T-helper 1 cell treated with Interleukin-12 subunit alpha and Interleukin-12 subunit beta and Interleukin-4 antibody, amounts not matched to agents 30 ng/mL and 1 ng/mL, for 36 hours (primary cell): ENCODE measurements around the gene IL1RAP. TPM values are rescaled to one million over a fixed set of nuclear protein-coding genes. Genes with fewer than 3 reads are reported as not detected.

Experiments used
- intact Hi-C: fragments of 100-400 bp; cut with micrococcal nuclease; formaldehyde crosslinking; loops from one replicate; pipeline ENCODE4 v1.15.1; 2024
- total RNA-seq: library from RNA; stranded (reverse); gene quantifications from 2 replicates; pipeline ENCODE4 v1.2.3, GENCODE V29; 2022

IL1RAP gene
- total RNA-seq, 1 donor from 2014 or later = 17.6 TPM

DNA sequence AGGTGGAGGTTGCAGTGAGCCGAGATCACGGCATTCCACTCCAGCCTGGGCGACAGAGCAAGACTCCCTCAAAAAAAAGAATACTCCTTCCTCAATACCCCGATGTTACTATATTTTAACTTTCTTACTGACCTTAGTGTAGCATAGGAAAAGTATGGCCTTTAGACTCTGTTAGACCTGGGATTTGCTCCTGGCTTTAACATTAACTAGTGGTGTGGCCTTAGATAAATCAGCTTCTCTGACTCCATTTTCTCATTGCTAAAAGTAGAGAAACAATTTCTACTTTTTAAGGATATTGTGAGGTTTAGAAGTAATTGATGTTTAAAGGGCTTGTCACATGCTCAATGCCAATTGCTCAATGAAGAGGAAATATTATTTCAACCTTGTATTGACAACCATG is 7.6 kb upstream of the IL1RAP start:
- intact Hi-C loops = no loop called here

DNA sequence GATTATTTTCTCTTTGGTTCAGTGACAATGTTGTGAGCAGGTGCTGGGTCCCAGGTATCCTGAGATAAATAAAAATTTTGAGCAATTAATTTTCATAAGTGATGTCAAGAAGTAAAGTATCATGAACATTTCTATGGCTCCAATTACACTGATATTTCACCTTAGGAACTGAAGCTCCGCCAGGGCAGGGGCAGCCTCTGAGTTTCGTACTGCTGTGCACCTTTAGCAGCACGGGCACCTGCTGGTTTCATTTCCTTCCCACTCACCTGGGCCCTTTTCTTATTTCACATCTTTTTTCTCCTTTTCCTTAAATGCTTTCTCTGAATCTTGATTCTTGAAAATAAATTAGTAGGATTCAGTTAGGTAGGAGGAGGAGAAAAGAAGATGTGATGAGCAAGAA is 1.2 kb upstream of the IL1RAP start:
- intact Hi-C loops = loop anchor here (1.0 to 10.0 kb wide), 6 partner anchors 54 to 1380 kb away; no protein-coding TSS in a partner anchor

DNA sequence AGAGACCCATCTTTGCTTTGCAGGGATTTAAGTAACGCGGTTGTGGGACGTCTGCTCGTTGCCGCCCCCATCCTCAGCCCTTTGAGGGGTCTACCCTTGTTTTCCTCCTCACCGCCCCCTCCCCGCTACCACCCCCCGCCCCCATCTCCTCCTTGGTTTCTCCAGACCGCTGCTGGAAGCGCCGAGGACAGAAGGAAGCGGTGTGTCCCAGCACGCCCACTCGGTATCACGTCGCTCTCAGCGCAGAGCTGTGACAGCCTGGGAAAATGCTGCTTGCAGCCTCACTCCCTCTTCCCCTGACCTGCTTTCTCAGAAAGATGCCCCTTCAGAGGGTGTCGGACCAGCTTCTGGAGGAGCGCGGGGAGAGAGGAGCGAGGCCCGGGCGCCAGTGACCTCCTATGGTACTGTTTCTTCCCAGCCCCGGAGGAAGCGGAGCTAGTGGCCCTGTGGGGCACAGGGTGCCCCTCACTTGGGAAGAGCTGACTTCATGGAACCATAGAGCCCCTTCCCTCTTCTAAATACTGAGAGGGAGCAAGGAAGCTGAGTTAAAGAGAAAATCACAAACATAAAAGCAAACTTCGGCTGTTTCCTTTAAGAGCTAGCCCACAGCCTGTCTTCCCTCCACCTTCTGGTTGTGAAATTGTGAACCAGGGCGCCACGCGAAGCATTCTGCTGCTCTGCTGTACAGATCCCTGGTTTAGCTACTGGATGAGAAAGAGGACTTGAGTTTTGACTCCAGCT is 698 bp downstream of the IL1RAP start:
- intact Hi-C loops = loop anchor here (1.0 to 10.0 kb wide), 6 partner anchors 103 to 1726 kb away; partner anchors contain the start of gene GMNC

DNA sequence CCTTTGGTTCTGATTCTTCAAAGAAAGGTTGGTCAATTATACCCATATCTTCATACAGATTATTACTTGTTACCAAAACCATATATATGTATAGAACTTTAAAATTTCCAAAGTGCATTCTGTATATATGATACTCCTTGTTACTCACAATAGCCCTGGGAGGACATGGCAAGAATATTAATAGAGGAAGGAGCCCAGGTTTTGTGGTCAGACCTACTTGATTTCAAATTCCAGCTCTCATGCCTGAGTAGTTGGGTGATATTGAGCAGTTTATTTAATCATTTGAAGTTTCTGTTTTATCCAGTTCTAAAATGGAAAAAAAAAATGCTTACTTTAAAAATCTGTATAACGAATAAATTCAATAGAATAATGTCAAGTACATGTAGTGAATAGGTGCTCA is 2.5 kb downstream of the IL1RAP start:
- intact Hi-C loops = loop anchor here (10.0 kb wide), 2 partner anchors 952 to 1192 kb away; no protein-coding TSS in a partner anchor

DNA sequence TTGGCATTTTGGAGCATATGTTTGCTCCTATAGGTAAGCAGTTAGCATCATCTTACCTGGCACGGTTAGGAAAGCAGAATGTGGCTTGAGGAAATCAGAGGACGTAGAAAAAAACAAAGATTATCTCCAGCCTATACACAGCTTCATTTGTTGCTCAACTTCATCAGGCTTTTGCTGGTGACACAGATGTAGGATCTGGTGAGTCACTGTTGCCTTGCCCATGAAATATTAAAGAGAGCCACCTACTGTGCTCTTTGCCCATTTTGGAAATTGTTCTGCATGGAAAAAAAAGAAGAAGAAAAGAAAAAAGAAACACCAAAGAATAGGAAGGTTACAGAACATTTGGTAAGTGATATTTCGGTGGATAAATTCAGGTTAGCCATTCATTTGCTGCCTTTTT is 3.8 kb downstream of the IL1RAP start:
- intact Hi-C loops = loop anchor here (10.0 kb wide), 2 partner anchors 953 to 1193 kb away; no protein-coding TSS in a partner anchor

DNA sequence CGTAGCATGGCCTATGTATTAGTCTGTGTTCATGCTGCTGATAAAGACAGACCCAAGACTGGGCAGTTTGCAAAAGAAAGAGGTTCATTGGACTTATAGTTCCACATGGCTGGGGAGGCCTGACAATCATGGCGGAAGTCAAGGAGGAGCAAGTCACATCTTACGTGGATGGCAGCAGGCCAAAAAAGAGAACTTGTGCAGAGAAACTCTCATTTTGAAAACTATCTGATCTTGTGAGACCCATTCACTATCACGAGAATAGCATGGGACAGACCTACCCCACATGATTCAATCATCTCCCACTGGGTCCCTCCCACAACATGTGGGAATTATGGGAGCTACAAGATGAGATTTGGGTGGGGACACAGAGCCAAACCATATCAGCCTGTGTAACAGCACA is 4.6 kb downstream of the IL1RAP start:
- intact Hi-C loops = loop anchor here (10.0 kb wide), 2 partner anchors 954 to 1194 kb away; no protein-coding TSS in a partner anchor

DNA sequence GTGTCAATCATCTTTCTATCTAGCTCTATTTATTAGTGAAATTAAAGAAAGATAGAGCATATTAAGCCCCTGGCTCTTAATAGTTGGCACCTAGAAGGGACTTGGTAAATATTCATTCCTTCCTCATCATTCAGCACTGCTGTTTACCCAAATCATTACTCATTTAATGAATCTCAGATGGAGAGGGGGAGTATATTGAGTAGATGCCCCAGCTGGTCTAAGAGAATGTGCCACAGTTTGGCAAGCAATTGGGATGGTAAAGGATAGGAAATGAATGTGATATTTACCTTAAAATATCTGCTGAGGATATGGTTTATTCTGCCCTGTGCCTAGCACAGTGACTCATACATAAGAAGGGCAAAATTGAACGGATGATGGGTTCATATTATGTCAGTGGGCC is 6.0 kb downstream of the IL1RAP start:
- intact Hi-C loops = loop anchor here (10.0 kb wide), 2 partner anchors 955 to 1195 kb away; no protein-coding TSS in a partner anchor

DNA sequence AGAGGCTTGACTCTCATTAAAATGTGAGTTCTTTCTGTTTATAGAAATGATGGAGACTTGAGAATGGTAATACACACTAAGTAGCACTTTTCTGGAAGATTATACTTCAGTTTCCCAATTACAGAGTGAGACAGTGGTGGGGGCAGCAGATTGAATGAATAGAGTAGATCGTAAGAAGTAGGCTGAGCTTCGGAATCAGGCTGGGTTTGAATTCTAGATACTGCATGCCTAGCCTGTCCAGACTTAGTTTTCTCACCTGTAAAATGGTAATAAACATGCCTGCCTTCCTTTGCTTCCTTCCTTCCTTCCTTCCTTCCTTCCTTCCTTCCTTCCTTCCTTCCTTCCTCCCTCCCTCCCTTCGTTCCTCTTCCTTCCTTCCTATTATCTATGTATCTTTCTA is 8.1 kb downstream of the IL1RAP start:
- intact Hi-C loops = no loop called here

DNA sequence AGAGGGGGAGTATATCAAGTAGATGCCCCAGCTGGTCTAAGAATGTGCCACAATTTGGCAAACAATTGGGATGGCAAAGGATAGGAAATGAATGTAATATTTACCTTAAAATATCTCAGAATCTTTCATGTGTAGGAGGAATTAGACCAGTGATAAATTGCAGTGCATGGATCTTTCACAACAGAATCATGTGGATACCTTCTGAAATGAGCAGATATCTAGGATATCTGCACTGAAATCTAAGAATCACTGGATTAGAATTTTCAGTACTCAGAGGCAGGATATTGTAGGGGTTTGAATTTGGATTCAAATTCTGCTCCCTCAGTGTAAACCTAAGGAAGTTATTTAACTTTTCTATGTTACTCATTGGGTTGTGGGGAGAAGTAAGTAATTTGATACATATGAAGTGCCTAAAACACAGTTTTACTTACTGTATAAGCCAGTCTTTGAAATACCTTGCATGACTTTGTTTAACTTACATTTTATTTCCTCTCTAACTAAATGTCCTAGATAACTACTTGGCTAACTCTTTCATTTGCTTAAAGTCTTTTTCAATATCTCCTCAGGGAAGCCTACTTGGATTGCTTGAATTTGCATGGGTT is 8.8 kb downstream of the IL1RAP start:
- intact Hi-C loops = no loop called here

DNA sequence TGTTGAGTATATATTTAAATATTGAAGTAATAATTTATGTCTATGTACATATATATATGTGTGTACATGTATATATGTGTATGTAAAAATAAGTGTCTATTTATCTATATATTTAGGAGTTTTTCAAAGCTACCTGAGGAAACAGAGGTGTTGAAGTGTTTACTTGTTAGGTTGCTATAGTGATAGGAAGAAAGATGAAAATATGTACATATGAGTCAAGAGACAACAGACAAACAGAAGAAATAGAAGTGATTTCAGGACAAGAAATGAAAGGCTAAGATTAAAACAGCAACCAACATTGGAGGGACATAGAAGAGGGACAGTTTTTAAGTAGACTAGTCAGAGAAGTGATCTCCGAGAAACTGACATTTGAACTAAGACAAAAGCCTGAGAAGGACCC is 11.1 kb downstream of the IL1RAP start:
- intact Hi-C loops = no loop called here

DNA sequence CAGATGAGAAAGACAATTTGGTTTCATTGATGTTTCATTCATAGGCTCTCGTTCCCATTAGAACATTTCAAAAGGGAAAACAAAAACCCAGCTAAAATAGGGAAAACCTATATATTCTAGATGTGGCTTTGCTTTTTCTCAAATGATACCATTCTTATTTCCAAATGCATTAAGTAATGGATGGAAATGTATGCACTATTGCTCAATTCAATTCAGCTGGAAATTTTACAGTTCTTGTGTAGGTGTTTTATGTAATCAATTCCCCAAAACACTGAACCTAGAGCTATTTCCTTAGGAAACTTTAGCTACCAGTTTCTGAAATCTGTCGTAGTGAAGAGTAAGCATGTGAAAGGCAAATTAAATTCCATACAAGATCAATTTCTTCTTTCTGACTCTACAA is 11.7 kb downstream of the IL1RAP start:
- intact Hi-C loops = no loop called here

DNA sequence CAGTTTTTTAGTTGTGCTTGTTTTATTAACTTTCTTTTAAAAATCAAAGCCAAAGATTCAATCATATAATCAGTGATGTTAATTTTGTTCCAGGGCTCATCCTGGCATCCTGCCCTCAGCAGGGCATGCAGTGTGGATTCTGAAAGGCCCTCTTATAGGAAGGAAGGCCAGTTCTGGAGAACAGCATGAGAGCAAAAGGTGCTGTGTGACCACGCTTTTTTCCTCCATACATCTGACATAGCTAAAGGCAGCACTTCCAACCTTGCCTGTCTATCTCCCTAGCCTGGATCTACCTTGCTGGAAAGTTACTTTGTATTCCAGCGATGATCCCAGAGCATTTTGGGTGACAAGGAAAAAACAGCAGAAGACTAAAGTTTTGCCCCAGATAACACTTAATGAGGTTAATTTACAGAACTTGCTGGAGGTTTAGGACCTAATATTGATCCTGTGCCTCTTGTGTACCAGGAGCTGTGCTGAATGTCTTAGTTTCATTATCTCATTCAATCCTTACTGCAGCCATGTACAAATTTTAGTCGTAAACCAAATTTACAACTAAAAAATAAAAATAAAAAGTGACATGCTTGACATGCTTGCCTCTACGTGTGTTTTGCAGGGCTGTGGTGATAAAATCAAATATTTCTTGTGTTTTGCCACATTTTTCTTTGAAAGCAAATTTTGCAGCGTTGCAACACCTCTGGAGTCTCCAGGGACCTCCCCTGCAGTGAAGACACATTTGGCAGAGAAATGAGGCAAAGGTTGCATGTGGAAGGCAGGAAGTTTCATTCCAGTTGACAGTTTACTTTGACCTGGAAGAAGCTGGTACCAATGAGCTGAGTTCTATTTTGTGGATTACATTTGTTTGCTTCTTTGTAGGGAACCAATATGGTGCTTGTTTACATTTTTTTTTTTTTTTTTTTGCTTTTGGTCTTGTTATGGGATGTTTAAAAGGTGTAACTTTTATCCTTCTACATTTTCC is 13.2 kb downstream of the IL1RAP start:
- intact Hi-C loops = no loop called here

DNA sequence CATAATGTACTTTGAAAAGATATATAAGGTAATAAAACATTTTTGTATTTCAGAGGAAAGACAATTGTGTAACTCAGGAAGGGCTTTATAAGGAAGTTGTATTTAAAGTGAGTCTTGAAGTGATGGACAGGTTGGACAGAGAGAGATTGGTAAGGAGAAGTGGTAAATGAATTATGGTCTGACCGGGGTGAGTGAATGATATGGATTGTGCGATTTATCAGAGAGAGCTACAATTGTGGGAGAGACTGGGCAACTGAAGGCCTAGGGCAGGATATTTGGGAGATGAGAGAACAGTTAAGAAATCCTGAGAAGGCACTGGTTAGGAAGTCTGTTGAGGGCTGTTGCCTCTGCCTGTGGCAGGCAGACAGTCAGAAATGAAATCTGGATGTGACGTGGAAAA is 14.8 kb downstream of the IL1RAP start:
- intact Hi-C loops = no loop called here

DNA sequence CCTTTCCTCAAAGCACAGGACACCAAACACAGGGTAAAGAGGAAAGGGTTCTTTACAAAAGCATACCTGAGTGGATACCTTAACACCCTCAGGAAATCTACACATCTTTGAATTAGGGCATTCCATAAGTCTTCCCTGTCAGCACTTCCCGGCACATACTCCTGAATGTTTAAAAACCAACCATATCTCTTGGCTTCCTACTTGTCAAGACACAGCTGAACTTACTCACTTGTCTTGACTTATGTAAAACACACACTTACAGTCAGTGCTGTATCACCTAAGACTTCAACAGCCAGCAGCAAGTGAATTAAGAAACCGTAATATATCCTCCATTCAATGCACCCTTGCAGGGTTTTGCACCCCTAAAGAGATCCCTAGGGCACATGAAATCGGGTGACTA is 17.5 kb downstream of the IL1RAP start:
- intact Hi-C loops = no loop called here

DNA sequence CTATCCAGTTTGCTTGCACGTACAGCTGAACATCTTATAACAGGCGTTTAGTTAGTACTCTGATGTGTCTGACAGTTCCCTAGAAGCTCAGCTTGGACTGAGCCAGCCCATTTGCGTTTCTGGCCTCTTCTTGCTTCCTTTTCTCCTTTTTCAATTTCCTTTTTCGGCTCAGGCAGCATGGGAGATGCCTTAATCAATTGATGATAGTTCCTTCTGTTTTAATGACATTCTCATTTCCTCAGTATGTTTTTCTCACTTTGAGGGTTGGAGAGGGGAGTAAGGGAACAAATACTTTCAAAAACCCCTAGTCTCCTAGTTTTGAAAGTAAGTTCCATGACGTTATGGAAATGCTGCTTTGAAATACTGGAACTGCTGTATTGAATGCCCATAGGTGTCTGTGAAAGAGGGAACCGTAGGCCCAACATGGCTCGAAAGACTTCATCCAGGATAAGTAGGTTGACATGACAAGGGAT is 18.9 kb downstream of the IL1RAP start:
- intact Hi-C loops = no loop called here

DNA sequence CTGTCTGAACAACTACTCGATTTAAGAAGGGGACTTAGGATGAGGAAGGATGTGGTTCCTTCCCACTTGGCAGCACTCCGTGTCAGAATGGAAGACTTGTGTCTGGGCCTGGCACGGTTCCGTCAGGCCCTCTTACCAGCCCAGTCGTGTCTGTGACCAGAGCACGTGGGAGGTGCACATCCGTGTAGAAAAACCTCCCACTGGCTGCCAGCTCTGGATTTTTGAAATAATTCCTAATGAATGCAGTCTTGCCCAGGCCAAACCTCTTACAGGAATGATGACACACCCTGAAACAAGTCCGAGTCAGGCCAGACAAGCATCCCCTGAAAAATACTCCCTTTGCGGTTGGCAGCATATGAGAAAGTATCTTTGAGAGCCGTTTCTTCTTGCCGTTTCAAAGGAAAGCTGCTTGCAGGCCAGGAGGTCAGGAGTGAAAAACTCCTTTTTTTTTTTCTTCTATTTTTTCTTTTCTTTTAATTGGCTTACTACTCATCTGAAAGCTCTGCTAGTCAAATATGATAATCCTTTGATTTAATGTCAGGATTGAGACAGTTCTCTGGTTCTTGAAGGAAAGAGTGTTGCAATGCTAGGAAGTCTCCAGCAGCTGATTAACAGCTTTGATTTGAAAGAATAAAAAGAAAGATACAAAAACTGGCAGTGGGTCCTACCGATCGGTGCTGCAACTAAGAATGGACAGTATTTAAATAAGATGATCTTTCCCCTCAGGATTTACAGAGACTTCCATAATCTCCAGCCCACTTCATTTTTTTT is 19.8 kb downstream of the IL1RAP start:
- intact Hi-C loops = no loop called here

DNA sequence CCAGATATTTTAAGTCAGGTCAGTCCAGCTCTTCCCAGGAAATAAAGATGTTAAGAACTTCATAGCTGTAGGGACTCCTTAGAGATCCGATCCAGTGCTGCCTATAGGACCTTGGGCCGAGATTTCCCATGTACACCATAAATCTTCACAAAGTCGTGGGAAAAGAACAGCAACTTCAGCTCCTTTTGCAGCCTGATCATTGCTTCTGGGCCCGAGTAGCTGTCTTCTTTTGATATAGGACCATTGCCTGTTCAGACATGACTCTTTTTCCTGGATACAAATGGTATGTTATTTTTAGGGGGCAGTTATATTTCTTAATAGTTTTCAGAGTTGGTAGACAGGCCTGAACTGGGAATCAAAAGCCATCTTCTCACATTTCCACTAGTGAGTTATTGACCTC is 20.5 kb downstream of the IL1RAP start:
- intact Hi-C loops = no loop called here

DNA sequence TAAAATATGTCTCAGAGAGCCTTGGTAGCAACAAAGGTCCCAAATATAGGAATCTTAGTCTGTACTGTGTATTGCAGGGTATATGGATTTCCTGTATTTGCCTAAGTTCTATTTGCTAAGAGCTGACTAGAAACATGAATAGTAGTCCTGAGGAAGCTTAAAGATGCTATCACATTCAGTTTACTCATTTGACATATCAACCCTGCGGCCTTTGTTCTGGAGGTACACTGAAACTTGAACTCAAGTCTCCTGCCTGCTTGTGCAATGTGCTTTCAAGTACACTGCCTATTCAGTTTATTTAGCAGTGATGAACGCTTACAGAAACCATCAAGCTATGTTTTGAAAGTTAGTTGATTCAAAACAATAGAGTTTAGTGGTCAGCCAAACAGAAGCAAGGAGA is 21.1 kb downstream of the IL1RAP start:
- intact Hi-C loops = no loop called here

DNA sequence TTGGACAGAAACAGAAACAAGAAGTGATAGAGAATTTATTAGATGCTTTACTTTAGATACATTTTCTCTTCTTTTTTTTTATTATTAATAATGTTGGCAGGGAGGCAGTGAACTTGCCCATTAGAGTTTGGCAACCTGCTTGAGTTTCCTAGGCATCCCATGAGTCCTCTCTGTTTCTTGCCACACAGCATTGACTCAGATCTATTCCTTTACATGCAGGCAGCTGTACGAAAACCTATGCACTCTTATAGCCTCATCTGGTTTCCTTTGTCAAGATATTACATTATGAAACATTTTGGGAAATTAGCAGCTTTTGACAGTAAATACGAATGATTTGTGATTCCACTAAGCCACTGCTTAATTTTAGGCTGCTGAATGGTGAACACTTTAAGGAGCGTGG is 23.3 kb downstream of the IL1RAP start:
- intact Hi-C loops = no loop called here

DNA sequence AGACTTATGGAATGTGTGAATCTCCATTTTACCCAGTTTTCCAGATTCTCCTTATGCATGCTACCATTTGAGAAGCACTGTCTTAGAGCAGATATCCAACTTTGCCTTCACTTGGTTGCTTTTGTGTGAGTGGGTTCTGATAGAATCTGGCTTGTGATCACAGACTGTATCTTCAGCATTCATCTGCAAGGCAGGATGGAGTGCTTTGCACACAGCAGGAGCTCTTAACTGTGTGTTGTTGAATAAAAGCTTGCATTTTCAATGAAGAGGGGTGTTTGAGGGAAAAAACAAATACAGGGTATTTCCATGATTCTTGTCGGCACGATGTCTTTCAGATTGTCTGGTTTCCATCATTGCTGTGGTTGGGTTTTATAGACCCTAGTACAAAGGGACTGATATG is 24.4 kb downstream of the IL1RAP start:
- intact Hi-C loops = no loop called here

DNA sequence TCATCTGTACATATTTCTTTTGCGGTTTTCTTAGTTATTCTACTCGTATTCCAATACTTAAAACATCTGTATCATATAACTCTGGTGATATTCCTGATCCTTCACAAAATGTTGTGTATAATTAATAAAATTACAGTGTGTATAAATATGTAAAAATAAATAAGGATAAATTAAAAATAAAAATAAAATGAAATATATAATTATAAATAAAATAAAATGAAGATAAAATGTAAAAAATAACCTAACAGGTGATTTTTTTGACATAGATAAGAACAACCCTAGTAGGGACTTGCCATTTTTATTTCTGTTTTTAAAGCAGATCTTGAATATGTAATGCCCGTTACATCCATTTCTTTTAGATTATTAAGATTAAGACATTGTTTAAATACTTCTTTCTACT is 25.6 kb downstream of the IL1RAP start:
- intact Hi-C loops = no loop called here
